ENCODE data around the gene UBE2I. TPM values are rescaled to one million over a fixed set of nuclear protein-coding genes. Genes with fewer than 3 reads are reported as not detected.

Gene UBE2I
- total RNA-seq, 4 donors from 2014 or later = 54.1 to 119 (median 107) TPM

- no peak for DNase-seq
- H3K27me3 ChIP-seq = no peaks in the 10 kb centered on the region
- H3K27ac ChIP-seq = no peak overlapping the region
- H3K9me3 ChIP-seq = no peaks in the 10 kb centered on the region
- H3K36me3 ChIP-seq = no peaks in the 10 kb centered on the region
- H3K4me3 ChIP-seq = no peak overlapping the region
- peaks cover 0 to 7% (median 3%) of the 10 kb centered on the region in 4 donors for H3K4me1 ChIP-seq
- no peak for TF ChIP-seq CTCF (IDR thresholded peaks at IDR 0.05)
- no peak for TF ChIP-seq POLR2A (IDR thresholded peaks at IDR 0.05)
Measured at GRCh38 chr16:1276580-1276878, 32.9 kb upstream of the UBE2I start.

- no peaks in the 10 kb centered on the region for H3K36me3 ChIP-seq
- H3K27me3 ChIP-seq = no peaks in the 10 kb centered on the region
- H3K9me3 ChIP-seq = no peaks in the 10 kb centered on the region
- TF ChIP-seq CTCF (IDR thresholded peaks at IDR 0.05) (no peak), POLR2A (IDR thresholded peaks at IDR 0.05) (no peak)
- H3K27ac ChIP-seq = no peak overlapping the region
- peaks cover 0 to under 1% (median 0%) of the 10 kb centered on the region in 4 donors for H3K4me1 ChIP-seq
- DNase-seq = no peak
- H3K4me3 ChIP-seq = no peak overlapping the region
Measured at GRCh38 chr16:1277151-1277598, 32.3 kb upstream of the UBE2I start.

- DNase-seq = no peak
- H3K4me3 ChIP-seq = no peak overlapping the region
- no peaks in the 10 kb centered on the region for H3K9me3 ChIP-seq
- no peak overlapping the region for H3K27ac ChIP-seq
- H3K27me3 ChIP-seq = no peaks in the 10 kb centered on the region
- no peaks in the 10 kb centered on the region for H3K36me3 ChIP-seq
- H3K4me1 ChIP-seq = no peaks in the 10 kb centered on the region
- TF ChIP-seq CTCF (IDR thresholded peaks at IDR 0.05) (no peak), POLR2A (IDR thresholded peaks at IDR 0.05) (no peak)
Measured at GRCh38 chr16:1277617-1278282, 31.7 kb upstream of the UBE2I start.

- Histone ChIP-seq H3K4me1 (no peaks in the 10 kb centered on the region), H3K36me3 (no peaks in the 10 kb centered on the region), H3K4me3 (no peak overlapping the region), H3K27me3 (no peaks in the 10 kb centered on the region), H3K27ac (no peak overlapping the region), H3K9me3 (no peaks in the 10 kb centered on the region)
- no peak for DNase-seq
- TF ChIP-seq CTCF (IDR thresholded peaks at IDR 0.05) = no peak
- TF ChIP-seq POLR2A (IDR thresholded peaks at IDR 0.05) = no peak
Measured at GRCh38 chr16:1278477-1278876, 31.0 kb upstream of the UBE2I start.

GRCh38 chr16:1279081-1279944, 30.1 kb upstream of the UBE2I start:
- no peaks in the 10 kb centered on the region for H3K27me3 ChIP-seq
- DNase-seq = no peak
- H3K27ac ChIP-seq = no peak overlapping the region
- H3K4me3 ChIP-seq = no peak overlapping the region
- H3K9me3 ChIP-seq = no peaks in the 10 kb centered on the region
- no peaks in the 10 kb centered on the region for H3K36me3 ChIP-seq
- no peaks in the 10 kb centered on the region for H3K4me1 ChIP-seq
- TF ChIP-seq CTCF (IDR thresholded peaks at IDR 0.05) (no peak), POLR2A (IDR thresholded peaks at IDR 0.05) (no peak)

Data from Peyer's patch (tissue), 4 donors.